Ovary (tissue), 3 donors: ENCODE data around the gene AFAP1.

Experiments used
- CTCF ChIP-seq, 3 donors: fragments of 450-650 bp in 2 of 3; fragments of 200-600 bp in 1 of 3; IDR thresholded peaks; one replicate each; pipeline versions ENCODE4 v1.5.1 to v1.8.0; 2016 to 2022; ENCODE audit warnings: antibody characterized with exemption in 3 of 3, mild to moderate bottlenecking in 1 of 3
- EP300 ChIP-seq: sonication (generic); formaldehyde crosslinking; IDR thresholded peaks from one replicate; pipeline ENCODE4 v1.6.1; 2017; ENCODE audit warnings: antibody characterized with exemption
- POLR2A ChIP-seq: fragments of 450-650 bp; IDR thresholded peaks from one replicate; pipeline ENCODE4 v1.6.1; 2017; ENCODE audit warnings: antibody characterized with exemption, mild to moderate bottlenecking, moderate library complexity
- donor health status: DM: no; HTN: no; CAD: no.

GRCh38 chr4:7755561-7755960, 184.1 kb downstream of the AFAP1 start:
- no peak for TF ChIP-seq CTCF (IDR thresholded peaks at IDR 0.05)
- no peak for TF ChIP-seq POLR2A
- TF ChIP-seq EP300 = no peak
